ENCODE data around the gene WDR35.
"Not testable (repeated sequence)": the region's sequence is repeated elsewhere in the genome, so short reads cannot be mapped to it uniquely, and the experiment has no call there.

DNA sequence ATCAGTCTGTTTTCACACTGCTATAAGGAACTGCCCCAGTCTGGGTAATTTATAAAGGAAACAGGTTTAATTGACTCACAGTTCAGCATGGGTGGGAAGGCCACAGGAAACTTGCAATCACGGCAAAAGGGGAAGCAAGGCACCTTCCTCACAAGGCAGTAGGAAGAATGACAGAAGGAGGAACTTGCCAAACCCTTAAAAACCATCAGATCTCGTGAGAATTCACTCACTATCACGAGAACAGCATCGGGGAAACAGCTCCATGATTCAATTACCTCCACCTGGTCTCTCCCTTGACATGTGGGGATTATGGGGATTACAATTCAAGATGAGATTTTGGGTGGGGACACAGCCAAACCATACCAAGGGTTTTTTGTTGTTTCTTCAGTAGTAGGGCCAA, 97.9 kb downstream of the WDR35 start:
- TF ChIP-seq, protein P1, sequence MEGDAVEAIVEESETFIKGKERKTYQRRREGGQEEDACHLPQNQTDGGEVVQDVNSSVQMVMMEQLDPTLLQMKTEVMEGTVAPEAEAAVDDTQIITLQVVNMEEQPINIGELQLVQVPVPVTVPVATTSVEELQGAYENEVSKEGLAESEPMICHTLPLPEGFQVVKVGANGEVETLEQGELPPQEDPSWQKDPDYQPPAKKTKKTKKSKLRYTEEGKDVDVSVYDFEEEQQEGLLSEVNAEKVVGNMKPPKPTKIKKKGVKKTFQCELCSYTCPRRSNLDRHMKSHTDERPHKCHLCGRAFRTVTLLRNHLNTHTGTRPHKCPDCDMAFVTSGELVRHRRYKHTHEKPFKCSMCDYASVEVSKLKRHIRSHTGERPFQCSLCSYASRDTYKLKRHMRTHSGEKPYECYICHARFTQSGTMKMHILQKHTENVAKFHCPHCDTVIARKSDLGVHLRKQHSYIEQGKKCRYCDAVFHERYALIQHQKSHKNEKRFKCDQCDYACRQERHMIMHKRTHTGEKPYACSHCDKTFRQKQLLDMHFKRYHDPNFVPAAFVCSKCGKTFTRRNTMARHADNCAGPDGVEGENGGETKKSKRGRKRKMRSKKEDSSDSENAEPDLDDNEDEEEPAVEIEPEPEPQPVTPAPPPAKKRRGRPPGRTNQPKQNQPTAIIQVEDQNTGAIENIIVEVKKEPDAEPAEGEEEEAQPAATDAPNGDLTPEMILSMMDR (IDR thresholded peaks at IDR 0.05): not testable (repeated sequence)
- TF ChIP-seq POLR2AphosphoS5, POLR2A (IDR thresholded peaks at IDR 0.05): not testable (repeated sequence)

Measured in breast epithelium (tissue), 3 donors.